Natural killer cell (primary cell): ENCODE measurements around the gene SLCO3A1. TPM values are rescaled to one million over a fixed set of nuclear protein-coding genes. Genes with fewer than 3 reads are reported as not detected.
"Not testable (repeated sequence)": the region's sequence is repeated elsewhere in the genome, so short reads cannot be mapped to it uniquely, and the experiment has no call there.

Source experiments
- ATAC-seq, 3 donors: fragments of 150-1000 bp in 2 of 3; fragments of 200-7000 bp in 1 of 3; cut with Tn5 transposase; 1 replicate in 1 of 3; 2 replicates in 2 of 3; pipeline ENCODE4 v1.10.0; 2021; ENCODE audit warnings: mild to moderate bottlenecking in 2 of 3, moderate library complexity in 2 of 3
- DNase-seq, 2 donors: peaks; one replicate each; pipeline versions ENCODE4 v3.0.0 to v3.0.0-alpha.2; 2013 to 2021; ENCODE audit warnings: mixed read lengths in 1 of 2
- H3K27ac ChIP-seq: one replicate; pipeline ENCODE4 v1.5.1; 2013; ENCODE audit warnings: mild to moderate bottlenecking, low read length
- H3K27me3 ChIP-seq: one replicate; pipeline ENCODE4 v1.6.1; 2013; ENCODE audit warnings: low read length; ENCODE audit not compliant: control insufficient read depth, insufficient read depth
- H3K36me3 ChIP-seq: one replicate; pipeline ENCODE4 v1.6.1; 2013; ENCODE audit warnings: low read length; ENCODE audit not compliant: control insufficient read depth, insufficient read depth
- H3K4me1 ChIP-seq: one replicate; pipeline ENCODE4 v1.6.1; 2013; ENCODE audit warnings: low read length; ENCODE audit not compliant: control insufficient read depth, insufficient read depth
- H3K4me3 ChIP-seq: one replicate; pipeline ENCODE4 v1.5.1; 2013; ENCODE audit warnings: low read length
- H3K9me3 ChIP-seq: one replicate; pipeline ENCODE4 v1.6.1; 2013; ENCODE audit warnings: low read length; ENCODE audit not compliant: control insufficient read depth, insufficient read depth
- H3K27ac Mint-ChIP-seq, 2 donors: one replicate each; pipeline ENCODE4 v1.8.0; 2022; ENCODE audit warnings: mild to moderate bottlenecking in 2 of 2, mixed read lengths in 2 of 2, moderate library complexity in 1 of 2
- H3K27me3 Mint-ChIP-seq, 2 donors: one replicate each; pipeline ENCODE4 v1.8.0; 2022; ENCODE audit warnings: low read depth in 2 of 2, mixed read lengths in 2 of 2
- H3K36me3 Mint-ChIP-seq: one replicate; pipeline ENCODE4 v1.8.0; 2022; ENCODE audit warnings: mixed read lengths
- H3K4me1 Mint-ChIP-seq, 2 donors: one replicate each; pipeline ENCODE4 v1.8.0; 2022; ENCODE audit warnings: mixed read lengths in 2 of 2
- H3K4me3 Mint-ChIP-seq: one replicate; pipeline ENCODE4 v1.8.0; 2022; ENCODE audit warnings: mild to moderate bottlenecking, moderate library complexity, mixed read lengths
- H3K9me3 Mint-ChIP-seq, 2 donors: one replicate each; pipeline ENCODE4 v1.8.0; 2022; ENCODE audit warnings: mixed read lengths in 2 of 2
- WGBS: methylation state at CpG from one replicate; pipeline ENCODE4 v1.1.7; 2013; ENCODE audit warnings: missing lambda C conversion rate; ENCODE audit not compliant: insufficient coverage; 5-methylcytosine and 5-hydroxymethylcytosine counted together
- intact Hi-C: fragments of 100-400 bp; cut with micrococcal nuclease; formaldehyde crosslinking; loops from one replicate; pipeline ENCODE4 v1.14.2; 2022
- total RNA-seq, 4 donors: library from RNA; stranded (reverse); fragments of 120-200 nt in 1 of 4; gene quantifications; one replicate each; pipeline versions ENCODE4 v1.2.3 to v1.2.4, GENCODE V29; 2013 to 2022
- TF ChIP-seq, protein P1 (sequence below): fragments of 200-600 bp; IDR thresholded peaks from one replicate; pipeline ENCODE4 v1.8.0; 2022; ENCODE audit warnings: antibody characterized with exemption

Gene SLCO3A1
- total RNA-seq, 3 donors from 2014 or later (not counting 1 experiment from before 2014, with no cell fraction given): 48.5 to 73.5 (median 68.8) TPM

DNA sequence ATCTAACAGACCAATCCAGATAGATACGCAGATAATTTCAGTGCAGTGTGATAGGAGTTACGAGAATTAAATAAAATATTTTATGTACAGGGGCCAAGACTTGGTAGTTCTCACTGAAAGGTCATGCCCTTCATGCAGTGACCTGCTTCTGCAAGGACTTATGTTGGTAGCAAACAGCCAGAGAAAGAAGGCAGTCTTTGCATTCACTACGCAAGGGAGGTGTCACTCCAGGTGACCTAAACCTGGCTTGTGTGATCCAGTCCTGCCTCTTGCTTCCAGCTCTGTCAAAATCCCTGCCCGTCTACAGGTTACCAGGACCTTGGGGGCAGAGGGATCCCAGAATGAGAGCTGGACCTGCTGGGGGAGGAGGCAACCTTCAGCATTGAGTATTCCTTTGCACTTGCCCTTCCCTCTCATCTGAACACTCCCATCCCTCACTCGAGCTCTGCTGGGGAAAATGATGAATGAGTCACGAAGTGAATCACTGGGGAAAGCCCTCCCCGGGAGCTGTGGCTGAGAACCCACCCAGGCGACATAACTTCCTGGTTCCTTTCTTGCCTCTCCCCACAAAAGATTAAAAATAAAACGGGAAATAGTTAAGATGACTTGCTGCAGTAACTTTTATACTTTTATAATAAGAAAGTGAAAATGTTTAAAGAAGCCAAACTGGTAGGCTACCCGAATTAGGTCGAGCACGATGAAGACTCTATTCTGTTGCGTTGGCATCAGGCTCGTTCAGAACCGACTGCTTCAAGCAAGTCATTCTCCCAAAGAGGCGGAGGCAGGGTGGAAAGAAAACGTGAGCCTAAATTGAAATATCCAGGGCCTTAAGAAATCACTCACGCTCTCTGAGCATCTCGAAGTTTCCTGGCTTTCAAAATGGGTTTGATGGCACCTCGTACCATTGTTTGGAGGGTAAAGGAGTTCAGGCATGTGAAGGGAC lies 216.1 kb downstream of the SLCO3A1 start:
- no peaks in the 10 kb centered on the region for H3K27me3 Mint-ChIP-seq
- peak; percentile 63 to 88 (median 86) for ATAC-seq
- H3K4me3 Mint-ChIP-seq: peak overlapping the region; percentile 76
- no peaks in the 10 kb centered on the region for H3K9me3 Mint-ChIP-seq
- H3K36me3 Mint-ChIP-seq: no peaks in the 10 kb centered on the region
- Histone ChIP-seq H3K36me3 (no peaks in the 10 kb centered on the region), H3K27ac (peak overlapping the region; percentile 26), H3K27me3 (no peaks in the 10 kb centered on the region), H3K4me1 (peaks cover 36% of the 10 kb centered on the region), H3K9me3 (no peaks in the 10 kb centered on the region), H3K4me3 (no peak overlapping the region)
- intact Hi-C loops: no loop called here
- peak; percentile 26 to 49 for DNase-seq
- 30% methylated on average over 18 of the region's 20 CpGs for WGBS
- H3K27ac Mint-ChIP-seq: peak overlapping the region; percentile 61 to 82
- TF ChIP-seq, protein P1, sequence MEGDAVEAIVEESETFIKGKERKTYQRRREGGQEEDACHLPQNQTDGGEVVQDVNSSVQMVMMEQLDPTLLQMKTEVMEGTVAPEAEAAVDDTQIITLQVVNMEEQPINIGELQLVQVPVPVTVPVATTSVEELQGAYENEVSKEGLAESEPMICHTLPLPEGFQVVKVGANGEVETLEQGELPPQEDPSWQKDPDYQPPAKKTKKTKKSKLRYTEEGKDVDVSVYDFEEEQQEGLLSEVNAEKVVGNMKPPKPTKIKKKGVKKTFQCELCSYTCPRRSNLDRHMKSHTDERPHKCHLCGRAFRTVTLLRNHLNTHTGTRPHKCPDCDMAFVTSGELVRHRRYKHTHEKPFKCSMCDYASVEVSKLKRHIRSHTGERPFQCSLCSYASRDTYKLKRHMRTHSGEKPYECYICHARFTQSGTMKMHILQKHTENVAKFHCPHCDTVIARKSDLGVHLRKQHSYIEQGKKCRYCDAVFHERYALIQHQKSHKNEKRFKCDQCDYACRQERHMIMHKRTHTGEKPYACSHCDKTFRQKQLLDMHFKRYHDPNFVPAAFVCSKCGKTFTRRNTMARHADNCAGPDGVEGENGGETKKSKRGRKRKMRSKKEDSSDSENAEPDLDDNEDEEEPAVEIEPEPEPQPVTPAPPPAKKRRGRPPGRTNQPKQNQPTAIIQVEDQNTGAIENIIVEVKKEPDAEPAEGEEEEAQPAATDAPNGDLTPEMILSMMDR: no peak
- H3K4me1 Mint-ChIP-seq: peaks cover 65 to 87% of the 10 kb centered on the region in 2 donors

DNA sequence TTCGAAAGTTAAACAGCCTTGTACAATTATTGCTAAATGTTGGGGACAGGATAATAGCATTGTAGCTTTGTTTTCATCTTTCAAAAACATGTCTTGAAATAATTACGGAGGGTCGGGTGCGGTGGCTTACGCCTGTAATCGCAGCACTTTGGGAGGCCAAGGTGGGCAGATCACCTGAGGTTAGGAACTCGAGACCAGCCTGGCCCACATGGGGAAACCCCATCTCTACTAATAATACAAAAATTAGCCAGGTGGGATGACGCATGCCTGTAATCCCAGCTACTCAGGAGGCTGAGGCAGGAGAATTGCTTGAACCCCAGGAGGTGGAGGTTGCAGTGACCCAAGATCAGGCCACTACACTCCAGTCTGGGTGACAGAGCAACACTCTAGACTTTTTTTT lies 216.7 kb downstream of the SLCO3A1 start:
- H3K4me1 ChIP-seq: peaks cover 43% of the 10 kb centered on the region
- 95% methylated on average over 8 of the region's 8 CpGs for WGBS

DNA sequence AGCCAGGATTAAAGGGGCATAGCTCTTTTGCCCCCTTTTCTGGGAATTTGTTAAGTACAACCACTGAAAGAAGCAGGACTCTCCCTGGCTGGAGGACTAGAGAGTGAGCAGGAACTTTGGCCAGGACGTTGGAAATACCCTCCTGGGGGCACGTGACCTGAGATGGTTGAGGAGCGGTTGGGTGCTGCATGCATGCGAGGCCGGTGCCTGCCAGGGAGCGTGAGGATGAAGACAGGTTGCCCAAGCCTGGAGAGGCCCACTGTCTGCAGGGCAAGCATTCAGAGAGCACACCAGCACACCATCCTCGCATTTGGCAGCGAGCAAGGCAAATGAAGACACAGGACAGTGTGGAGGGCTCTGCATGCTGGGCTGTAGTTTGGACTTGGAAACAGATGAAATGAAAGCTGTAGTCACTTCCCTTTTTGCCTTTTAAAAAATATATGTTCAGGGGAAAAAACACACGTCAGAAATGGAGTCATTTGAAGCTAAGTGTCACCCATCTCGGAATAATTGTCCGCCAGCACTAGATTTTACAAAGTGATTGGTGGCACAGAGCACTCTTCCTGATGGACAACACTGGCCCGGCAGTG lies 217.6 kb downstream of the SLCO3A1 start:
- Histone ChIP-seq H3K27ac (no peak overlapping the region), H3K36me3 (no peaks in the 10 kb centered on the region), H3K4me1 (peaks cover 51% of the 10 kb centered on the region), H3K9me3 (no peaks in the 10 kb centered on the region), H3K27me3 (no peaks in the 10 kb centered on the region), H3K4me3 (no peak overlapping the region)
- WGBS: 76% methylated on average over 12 of the region's 12 CpGs
- H3K9me3 Mint-ChIP-seq: no peaks in the 10 kb centered on the region
- ATAC-seq: no peak
- H3K27me3 Mint-ChIP-seq: no peaks in the 10 kb centered on the region
- peak overlapping the region in 1 of 2 donors; percentile 82 for H3K27ac Mint-ChIP-seq
- no peaks in the 10 kb centered on the region for H3K36me3 Mint-ChIP-seq
- TF ChIP-seq, protein P1: no peak
- peaks cover 79 to 97% of the 10 kb centered on the region in 2 donors for H3K4me1 Mint-ChIP-seq
- H3K4me3 Mint-ChIP-seq: no peak overlapping the region
- intact Hi-C loops: no loop called here
- no peak for DNase-seq

More for the DNA sequence above, 216.7 kb downstream of the SLCO3A1 start:
- H3K36me3 ChIP-seq, H3K27ac ChIP-seq, ATAC-seq, H3K27me3 ChIP-seq, H3K36me3 Mint-ChIP-seq, DNase-seq, H3K9me3 Mint-ChIP-seq, H3K27me3 Mint-ChIP-seq, H3K4me3 ChIP-seq, H3K9me3 ChIP-seq, intact Hi-C loops: not testable (repeated sequence)
- H3K4me3 Mint-ChIP-seq: peak overlapping the region; percentile 76
- peak overlapping the region; percentile 61 to 82 for H3K27ac Mint-ChIP-seq
- H3K4me1 Mint-ChIP-seq: peaks cover 71 to 93% of the 10 kb centered on the region in 2 donors
